LHCN-M2 (cell line): ENCODE data around the gene STIM1. TPM values are rescaled to one million over a fixed set of nuclear protein-coding genes. Genes with fewer than 3 reads are reported as not detected.

Source experiments
- DNase-seq: peaks from one replicate; pipeline ENCODE4 v3.0.0-alpha.2; 2012; ENCODE audit warnings: low read depth
- total RNA-seq: library from RNA; depleted of rRNA; stranded (reverse); fragments of >200 nt; gene quantifications from 2 replicates; pipeline ENCODE4 v1.2.3, GENCODE V29; 2014

Gene STIM1
- total RNA-seq, 1 experiment from 2014 or later = 25.0 TPM

- peak; percentile 50 for DNase-seq
Observed at GRCh38 chr11:3950996-3951660, 95.7 kb downstream of the STIM1 start.

- no peak for DNase-seq
Observed at GRCh38 chr11:3952715-3953114, 97.3 kb downstream of the STIM1 start.

- DNase-seq = no peak
Observed at GRCh38 chr11:3953327-3953726, 97.9 kb downstream of the STIM1 start.

DNA sequence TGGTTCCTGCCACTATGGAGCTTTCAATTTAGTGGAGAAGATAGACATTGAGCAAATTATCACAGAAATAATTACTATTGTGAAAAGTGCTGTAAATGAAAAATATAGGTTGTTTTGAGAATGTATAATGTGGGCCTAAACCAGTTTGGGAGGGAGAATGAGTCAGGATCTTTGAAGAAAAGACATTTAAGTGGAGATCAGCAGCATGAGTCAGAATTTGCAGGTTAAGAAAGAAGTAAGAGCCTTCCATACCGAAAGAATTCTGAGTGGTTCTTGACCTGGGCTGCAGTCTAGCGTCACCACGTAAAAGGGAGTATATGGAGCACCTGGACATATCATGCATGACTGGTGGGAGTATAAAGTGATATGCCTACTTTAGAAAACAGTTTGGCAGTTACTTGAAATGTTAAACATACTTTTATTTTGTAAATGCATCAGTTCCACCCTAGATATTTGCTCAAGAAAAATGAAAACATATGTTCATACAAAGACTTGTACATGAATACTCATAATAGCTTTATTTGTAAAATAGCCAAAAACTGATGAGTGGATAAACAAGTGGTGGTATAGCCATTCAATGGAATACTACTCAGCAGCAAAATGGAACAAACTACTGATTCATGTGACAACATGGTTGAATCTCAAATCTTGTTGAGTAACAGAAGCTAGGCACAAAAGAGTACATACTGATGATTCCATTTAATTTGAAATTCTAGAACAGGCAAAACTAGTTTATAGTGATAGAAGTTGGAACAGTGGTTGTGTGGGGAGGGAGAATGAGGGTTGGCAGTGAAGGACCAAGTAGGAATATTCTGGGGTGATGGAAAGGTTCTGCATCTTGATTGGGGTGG lies 99.2 kb downstream of the STIM1 start:
- no peak for DNase-seq

DNA sequence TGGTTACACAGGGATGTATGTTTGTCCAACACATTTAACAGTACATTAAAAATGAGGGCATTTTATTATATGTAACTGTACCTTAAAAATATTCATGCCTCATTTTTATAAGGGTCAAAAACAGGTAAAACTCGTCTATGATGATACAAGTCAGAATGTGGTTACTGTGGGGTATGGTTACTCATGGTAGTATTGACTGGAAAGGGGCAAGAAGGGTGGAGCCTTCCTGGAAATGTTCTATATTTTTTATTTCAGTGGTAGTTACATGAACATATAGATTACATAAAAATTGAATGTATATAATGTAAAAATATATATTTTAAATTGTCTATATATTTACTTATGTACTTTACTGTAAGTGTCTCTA lies 99.8 kb downstream of the STIM1 start:
- DNase-seq = no peak

- DNase-seq = no peak
Observed at GRCh38 chr11:3956038-3956437, 100.6 kb downstream of the STIM1 start.

GRCh38 chr11:3956748-3957147 lies 101.3 kb downstream of the STIM1 start:
- no peak for DNase-seq

- DNase-seq = no peak
Observed at GRCh38 chr11:3957437-3957836, 102.0 kb downstream of the STIM1 start.

- no peak for DNase-seq
Observed at GRCh38 chr11:3958281-3958680, 102.8 kb downstream of the STIM1 start.

- DNase-seq = peak; percentile 92
Observed at GRCh38 chr11:3959015-3959902, 103.8 kb downstream of the STIM1 start.

DNA sequence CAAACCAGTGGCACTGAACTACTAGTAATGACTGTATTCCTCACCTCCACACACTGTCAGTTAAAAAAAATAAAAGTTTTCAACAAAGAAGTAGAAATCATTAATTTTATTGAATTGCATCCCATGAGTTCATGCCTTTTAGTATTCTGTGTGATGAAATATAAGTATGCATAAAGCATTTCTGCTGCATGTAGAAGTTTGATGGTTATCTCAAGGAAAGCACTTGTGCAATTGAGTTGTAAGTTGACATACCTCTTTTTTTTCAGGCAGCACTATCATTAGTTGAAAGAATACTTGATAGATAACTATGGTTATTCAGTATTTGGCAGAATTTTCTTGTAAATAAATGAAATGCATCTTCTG lies 104.4 kb downstream of the STIM1 start:
- no peak for DNase-seq

- DNase-seq = peak; percentile 48
Observed at GRCh38 chr11:3962406-3962840, 107.0 kb downstream of the STIM1 start.

DNA sequence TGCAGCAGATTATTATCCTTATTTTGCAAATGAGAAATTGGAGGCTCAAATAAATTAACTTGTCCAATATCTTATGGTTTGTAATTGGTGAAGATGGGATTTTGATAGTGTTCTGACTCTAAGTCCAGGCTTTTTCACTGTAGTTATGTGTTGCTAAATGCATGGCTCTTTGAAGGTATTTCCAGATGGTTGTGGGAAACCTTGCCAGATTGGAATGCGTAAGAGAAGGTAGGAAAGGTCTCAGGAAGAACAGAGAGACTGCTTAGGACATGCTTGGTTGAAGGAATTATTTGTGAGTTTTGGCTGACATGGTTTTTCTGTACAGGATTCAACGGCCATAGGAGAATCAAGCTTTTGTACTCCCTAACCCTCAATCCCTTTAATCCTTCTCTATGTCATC lies 108.6 kb downstream of the STIM1 start:
- DNase-seq = no peak

DNA sequence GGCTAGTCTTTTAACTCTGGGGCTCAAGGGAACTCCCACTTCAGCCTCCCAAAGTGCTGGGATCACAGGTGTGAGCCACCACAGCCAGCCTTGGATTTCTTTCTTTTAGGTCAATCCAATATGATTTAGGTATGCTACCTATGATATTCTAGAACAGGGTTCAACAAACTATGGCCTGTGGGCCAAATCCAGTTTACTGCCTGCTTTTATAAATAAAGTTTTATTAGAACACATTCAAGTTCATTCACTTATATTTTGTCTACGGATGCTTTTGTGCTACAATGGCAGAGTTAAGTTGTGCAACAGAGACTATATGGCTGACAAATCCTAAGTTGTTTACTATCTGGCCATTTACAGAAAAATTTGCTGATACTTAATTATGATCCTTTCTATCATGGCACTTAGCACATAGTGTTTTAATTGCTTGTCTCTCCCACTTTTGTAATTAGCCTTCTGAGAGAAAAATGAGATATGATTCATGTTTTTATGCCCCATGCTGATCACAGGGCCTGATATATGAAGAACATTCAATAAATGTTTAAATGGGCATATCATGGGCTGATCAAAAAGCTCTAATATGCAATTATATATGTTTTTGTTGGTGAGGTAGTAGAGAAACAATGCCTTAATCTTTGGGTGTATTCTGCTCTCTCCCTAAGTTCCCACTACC lies 109.6 kb downstream of the STIM1 start:
- no peak for DNase-seq

DNA sequence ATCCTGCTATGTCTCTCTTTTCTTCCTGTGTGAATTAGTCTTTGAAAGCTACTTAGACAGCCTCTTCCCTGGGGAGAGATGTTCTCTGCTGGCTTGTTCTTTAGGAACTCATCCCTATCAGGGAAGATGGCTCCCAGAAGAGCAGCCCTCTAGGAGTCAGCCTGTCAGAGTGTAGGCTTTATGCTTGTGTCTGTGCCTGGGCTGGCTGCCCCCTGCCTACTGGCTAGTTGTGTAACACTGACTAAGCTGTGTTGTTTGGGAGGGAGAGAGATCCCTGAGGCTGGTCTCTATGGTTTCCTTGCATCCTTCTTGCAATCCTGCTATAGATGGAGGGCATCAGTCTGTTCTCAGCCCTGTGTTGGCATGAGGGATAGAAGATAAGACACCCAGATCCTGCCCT lies 112.2 kb downstream of the STIM1 start:
- DNase-seq = no peak

DNA sequence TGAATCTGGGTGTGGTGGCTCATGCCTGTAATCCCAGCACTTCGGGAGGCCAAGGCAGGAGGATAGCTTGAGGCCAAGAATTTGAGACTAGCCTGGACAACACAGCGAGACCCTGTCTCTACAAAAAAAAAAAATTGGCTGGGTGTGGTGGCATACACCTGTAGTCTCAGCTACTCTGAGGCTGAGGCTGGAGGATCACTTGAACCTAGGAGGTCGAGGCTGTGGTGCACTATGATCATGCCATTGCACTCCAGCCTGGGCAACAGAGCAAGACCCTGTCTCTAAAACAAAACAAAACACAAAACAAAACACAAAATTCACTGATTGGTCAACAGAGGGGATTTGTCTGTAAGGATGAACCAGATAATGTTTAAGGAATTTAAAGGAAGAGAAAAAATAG lies 113.7 kb downstream of the STIM1 start:
- DNase-seq = no peak

GRCh38 chr11:3969613-3970012 lies 114.1 kb downstream of the STIM1 start:
- no peak for DNase-seq

- no peak for DNase-seq
Observed at GRCh38 chr11:3970108-3970507, 114.6 kb downstream of the STIM1 start.

DNA sequence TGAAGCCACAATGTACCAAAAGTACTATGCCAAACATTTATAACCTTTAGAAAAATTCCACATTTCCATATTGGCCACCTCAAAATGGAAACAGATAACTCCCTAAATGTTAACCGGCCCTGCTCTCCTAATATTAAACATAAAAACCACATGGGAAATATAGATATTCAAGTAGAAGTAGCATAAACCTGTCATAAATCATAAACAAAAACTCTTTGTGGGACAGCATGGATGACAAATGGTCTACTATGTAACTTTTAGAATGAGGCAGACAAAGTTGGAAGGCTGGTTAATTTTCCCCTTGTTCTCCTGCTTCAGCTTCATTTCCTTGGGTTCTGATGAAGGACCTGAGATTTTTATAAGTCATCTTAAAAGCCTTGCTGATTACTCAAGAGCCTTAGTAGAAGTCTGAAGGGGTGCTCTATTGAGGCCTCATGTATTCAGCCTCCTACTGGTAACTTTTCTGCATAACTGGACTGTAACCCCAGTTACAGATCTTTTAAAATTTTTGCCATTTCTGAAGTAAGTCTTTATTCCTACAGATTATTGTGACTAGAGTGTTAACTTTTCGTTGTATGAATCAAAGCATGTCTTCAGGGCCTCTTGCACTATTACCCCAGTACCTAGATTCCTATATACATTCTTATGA lies 116.4 kb downstream of the STIM1 start:
- DNase-seq = peak; percentile 27

DNA sequence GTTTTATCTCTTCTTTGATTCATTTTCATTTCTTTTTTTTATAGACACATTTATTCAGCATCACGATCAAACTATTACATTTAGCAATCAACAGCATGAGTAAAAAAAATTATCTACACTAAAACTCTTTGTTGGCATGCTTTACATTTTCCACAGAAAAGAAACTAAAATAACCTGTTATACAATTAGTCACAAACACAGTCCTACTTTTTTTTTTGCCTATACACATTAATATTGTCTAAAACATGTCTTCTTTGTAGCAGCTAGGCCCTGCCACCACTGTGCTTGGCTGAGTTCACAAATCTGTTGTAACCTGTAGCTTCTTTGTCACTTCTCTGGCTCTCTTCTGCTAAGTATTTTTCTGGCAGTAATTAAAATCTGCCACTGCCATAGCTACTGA lies 117.0 kb downstream of the STIM1 start:
- no peak for DNase-seq

DNA sequence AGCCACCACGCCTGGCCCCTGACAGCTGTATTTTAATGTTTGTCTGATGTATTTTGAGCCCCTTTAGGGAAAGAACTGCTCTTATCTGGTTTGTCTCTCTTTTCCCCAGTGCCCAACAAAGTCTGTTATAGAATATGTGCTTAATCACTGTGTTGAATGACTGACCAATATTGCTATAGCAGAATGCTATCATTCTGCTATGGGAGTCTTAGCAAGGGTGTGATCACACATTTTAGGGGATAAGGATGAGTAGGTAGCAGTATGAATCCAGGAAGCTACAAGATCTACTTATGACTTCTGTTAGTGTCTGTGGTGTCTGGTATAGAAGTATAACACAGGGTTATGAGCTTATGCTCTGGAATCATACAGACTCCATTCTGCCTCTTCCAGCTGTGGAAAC lies 121.6 kb downstream of the STIM1 start:
- no peak for DNase-seq
